GM18858 (cell line): ENCODE measurements around the gene LRRC59.
"Not testable (repeated sequence)": the region's sequence is repeated elsewhere in the genome, so short reads cannot be mapped to it uniquely, and the experiment has no call there.

ENCODE experiments used
- ATAC-seq: cut with Tn5 transposase; IDR thresholded peaks from one replicate; pipeline ENCODE4 v1.9.1; 2021; ENCODE audit not compliant: unreplicated experiment

The LRRC59 gene

GRCh38 chr17:50348522-50349242 lies 48.6 kb downstream of the LRRC59 start:
- no peak for ATAC-seq

GRCh38 chr17:50347894-50348291 lies 49.4 kb downstream of the LRRC59 start:
- ATAC-seq = no peak

- ATAC-seq = no peak
Measured at GRCh38 chr17:50347117-50347893, 50.0 kb downstream of the LRRC59 start.

GRCh38 chr17:50346313-50347116 lies 50.8 kb downstream of the LRRC59 start:
- ATAC-seq = peak; percentile 30

GRCh38 chr17:50345432-50346312 lies 51.7 kb downstream of the LRRC59 start, which contains the start of gene XYLT2:
Gene XYLT2, plus strand, starts transcription at chr17:50346126. Its CDS starts 15 bp downstream, at chr17:50346141.
- ATAC-seq = peak; percentile 46

GRCh38 chr17:50344731-50345365 lies 52.5 kb downstream of the LRRC59 start:
- ATAC-seq = no peak

- ATAC-seq = no peak
Measured at GRCh38 chr17:50339381-50339780, 57.9 kb downstream of the LRRC59 start.

GRCh38 chr17:50338645-50339044 lies 58.7 kb downstream of the LRRC59 start:
- no peak for ATAC-seq

- ATAC-seq = no peak
Measured at GRCh38 chr17:50337956-50338355, 59.4 kb downstream of the LRRC59 start.

- ATAC-seq = not testable (repeated sequence)
Measured at GRCh38 chr17:50333291-50334057, 63.8 kb downstream of the LRRC59 start.

GRCh38 chr17:50332196-50332595 lies 65.1 kb downstream of the LRRC59 start:
- ATAC-seq = no peak
